NCI-H2196 treated with DMSO at 0.1 percent for 48 hours (cell line): ENCODE results near the gene ZNF345.

ENCODE experiments used
- DNase-seq: peaks from one replicate; lab custom pipeline; 2025; ENCODE audit not compliant: unreplicated experiment; lab: John Stamatoyannopoulos, UW

Gene ZNF345

DNA sequence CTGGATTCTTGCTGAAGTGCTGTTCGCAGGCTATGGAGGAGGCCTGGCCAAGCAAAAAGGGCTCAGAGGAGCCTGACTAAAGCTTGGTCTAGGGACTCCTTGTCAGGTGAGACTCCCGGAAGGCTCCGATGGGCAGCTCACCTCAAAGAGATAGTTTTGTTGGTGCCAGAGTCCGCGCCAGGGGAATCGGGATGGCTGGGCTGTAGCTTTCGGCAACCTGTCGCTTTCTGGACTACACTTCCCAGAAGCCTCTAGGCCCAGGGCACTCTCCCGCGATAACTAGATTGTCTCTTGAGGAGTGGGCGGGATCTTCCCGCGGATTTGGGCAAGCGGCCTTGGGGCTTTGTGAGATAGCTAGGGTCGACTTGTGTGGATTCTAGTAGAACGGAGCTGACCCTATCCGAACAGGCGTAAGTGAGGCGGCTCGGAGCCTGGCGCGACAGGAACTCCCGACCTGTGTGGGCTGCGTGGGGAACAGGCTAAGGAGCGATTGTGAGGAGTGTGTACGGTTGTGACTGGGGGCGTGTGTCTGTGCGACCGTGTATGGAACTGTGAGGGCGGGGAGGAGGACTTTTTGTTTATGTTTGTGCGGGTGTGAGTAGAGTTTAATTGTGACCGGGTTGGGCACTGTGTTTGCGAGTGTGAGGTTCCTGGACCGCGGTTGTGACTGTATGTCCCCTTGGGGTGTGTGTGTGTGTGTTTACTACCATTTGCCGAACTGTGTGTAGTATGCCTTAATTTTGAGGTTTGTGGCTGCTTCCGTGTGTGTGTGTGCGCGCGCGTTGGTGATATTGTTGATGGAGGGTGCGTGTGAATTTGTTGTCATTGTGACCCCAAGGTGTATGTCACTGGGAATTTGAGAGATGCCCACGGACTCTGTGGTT is at the start of gene ZNF345:
ZNF345 (plus strand) TSS at position 318 of the 884 bp plus-strand sequence. CDS start 25,955 bp downstream, outside the sequence.
- peak; percentile 90 for DNase-seq

DNA sequence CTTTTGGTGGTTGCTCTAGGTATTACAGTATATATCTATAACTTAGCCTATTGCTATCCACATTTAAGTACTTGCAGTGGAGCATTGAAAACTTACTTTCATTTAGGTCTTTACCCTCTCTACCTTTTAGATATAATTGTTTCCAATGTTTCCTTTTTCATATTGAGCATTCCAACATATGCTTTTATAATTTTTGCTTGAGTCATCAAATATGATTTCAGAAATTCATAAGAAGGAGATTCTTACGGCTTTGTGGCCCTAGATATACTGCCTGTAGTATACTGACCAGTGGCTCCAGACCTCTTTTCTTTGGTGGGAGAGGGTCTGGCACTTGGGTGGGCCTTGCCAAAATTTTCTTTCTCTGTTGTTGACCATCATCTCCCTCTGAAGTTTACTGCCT is 45.3 kb upstream of the ZNF345 start:
- DNase-seq = no peak

DNA sequence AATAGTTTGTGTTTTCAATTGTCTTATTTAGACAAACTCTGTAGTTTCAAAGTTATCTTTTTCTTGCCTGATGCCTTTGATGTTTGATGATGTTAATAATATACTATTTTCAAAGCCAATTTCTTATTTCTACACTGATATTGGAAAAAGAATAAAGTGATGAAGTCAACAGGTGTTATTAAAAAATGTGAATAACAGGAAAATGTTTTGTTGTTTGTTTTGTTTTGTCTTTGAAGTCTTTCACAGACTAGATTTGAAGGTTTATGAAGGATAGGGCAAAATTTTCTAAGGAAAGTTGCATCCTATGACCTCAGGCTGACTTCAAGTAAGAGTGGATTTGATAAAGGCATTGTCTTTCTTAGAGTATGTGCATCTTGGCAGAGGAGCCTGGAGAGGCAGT is 43.6 kb upstream of the ZNF345 start:
- DNase-seq = no peak

DNA sequence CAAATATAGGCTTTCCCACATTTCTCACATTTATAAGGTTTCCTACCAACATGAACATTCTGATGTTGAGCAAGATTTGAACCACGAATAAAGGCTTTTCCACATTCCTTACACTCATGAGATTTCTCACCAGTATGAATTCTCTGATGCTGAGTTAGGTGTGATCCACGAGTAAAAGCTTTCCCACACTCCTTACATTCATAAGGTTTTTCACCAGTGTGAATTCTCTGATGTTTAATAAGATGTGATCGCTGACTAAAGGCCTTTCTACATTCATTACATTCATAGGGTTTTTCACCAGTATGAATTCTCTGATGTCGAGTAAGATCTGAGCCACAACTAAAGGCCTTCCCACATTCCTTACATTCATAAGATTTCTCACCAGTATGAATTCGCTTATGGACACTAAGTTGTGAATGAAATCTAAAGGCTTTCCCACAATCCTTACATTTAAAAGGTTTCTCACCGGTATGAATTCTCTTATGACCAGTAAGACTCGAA is 31.5 kb upstream of the ZNF345 start:
- DNase-seq = no peak

DNA sequence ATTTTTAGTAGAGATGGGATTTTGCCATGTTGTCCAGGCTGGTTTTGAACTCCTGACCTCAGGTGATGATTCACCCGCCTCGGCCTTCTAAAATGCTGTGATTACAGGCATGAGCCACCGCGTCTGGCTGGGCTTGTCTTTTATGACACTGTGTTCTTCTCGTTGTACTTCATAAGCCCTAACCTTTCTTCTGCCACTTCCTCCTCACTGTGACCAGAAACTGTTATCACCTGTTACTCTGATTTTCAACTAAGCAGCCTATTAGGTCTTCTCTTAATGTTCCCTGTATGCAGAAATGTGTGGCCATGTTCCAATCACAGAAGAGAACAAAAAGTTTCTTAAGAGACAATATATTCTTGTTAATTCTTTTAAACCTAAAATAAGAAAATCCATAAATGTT is 28.9 kb upstream of the ZNF345 start:
- DNase-seq = no peak

DNA sequence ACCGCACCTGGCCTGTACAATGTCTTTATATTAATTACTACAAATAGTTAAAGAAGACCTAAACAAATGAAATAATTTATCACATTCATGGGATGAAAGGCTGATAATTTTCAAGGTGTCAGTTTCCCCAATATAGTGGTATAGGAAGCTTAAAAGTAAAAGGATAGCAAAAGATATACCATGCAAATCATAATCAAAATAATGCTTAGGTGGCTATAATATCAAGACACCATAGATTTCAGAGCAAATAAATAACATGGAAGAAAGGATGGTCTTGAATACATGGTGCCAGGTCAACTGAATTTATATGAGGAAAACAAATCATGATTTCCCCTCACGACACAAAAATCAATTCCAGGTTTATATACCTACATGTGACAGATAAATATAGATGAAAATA is 17.2 kb upstream of the ZNF345 start:
- no peak for DNase-seq

DNA sequence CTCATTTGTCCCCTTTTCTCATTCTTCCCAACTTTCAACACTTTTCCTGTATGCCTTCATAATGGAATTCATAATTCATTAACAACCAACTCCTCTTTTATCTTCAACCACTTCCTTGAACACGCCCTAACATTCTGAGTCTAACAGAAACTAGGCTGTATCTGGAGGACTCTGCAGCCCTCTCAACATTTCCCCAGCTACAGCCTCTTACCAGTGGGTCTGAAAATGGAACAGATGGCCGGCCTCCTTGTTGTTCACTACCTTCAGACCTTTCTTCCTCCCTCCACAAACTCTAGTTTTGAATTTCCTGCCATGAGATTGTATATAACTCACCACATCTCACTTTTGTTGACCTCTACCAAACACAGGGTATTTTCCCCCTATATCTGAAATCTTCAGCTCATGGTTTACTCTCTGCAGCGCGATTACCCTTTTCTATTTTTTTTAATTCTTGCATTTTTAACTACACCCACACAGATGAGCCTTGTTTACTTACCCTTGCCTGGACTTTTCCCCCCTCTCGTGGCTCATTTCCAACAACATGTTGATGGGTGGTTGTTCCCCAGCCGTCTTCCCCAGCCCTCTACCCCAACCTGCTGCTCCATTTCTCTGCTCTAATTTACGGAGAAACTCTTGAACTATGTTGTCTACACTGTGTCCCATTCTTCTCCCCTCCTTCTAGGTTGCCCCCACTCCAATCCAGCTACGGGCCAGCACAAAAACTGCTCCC is 13.3 kb upstream of the ZNF345 start:
- no peak for DNase-seq

DNA sequence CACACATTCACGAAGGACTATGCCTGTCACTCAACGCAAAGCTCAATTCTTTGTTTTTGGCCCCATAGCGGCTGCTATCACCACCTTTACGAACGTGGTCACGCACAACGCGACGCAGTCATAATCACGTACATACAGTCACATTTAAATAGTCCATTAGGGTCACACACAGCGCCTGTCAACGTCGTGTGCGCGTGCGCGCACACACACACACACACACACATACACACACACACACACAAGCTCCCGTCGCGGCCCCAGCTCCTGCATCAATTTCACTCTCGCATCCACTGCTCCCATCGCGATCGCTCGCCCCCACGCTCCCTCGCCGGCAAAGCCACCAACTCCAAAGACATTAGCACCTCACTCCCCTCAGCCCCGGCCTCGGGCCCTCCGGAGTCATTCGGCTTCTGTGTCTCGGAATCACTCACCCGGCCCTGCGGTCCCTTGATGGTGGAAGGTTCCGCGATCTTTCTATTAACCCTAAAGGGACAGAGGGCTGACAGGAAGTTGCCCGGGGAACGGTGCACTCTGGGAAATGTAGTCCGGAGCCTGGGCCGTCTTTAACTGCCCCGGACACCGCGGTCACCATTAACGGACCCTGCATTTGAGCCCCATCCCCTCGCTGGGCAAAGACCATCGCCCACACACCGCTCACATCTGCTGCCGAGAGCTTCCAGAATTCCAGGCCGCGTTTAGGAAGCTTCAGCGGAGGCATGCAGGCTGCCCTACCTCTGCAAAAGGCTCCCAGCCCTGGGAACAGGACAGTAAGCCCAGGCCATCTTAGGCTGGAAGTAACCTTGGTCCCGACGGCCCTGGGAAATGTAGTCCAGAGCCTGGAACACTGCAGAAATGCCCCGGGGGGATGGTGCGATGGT is 12.5 kb upstream of the ZNF345 start, which contains the start of gene ZNF790:
ZNF790 (minus strand) TSS at position 482 of the 878 bp plus-strand sequence. CDS start 12,768 bp downstream, outside the sequence.
- DNase-seq = peak; percentile 74

DNA sequence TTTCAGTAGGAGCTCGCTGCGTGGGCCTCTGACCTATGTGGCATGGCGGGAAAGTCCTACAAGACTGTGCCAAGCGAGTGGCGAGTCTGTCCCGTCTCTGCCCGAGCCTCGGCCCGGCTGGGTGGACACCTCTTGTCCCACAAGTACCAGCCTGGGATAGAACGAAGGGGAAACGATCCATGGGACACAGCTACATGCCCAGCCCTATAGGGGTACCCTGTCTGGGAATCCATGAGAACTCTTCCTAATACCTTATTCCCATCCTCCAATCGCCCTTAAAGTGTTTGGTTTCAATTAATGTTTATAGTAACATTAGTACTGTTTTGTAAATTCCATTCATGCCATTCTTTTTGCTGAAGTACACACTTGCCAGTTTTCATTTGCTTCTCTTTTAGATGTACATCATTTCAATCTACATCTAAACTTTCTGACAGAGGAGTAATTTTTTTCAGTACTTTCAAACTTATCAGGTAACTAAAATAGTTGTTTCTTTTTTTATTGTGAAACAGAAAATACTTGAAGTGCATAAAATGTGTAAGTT is 11.8 kb upstream of the ZNF345 start:
- no peak for DNase-seq

DNA sequence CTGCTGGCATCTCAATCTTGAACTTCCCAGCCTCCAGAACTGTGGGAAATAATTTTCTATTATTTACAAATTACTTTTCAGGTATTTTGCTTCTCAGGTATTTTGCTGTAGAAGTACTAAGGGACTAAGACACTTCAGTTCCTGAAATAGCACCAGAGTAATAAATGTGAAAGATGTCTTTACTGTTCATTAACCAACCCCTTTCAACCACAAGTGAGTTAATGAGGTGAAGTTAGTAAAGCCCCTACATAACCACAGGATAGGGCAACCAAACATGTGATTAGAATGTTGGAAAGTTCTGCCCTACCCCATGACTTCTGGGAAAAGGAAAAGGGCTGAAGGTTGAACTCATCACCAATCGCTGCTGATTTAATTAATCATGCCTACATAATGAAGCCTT is 2.7 kb upstream of the ZNF345 start:
- no peak for DNase-seq

DNA sequence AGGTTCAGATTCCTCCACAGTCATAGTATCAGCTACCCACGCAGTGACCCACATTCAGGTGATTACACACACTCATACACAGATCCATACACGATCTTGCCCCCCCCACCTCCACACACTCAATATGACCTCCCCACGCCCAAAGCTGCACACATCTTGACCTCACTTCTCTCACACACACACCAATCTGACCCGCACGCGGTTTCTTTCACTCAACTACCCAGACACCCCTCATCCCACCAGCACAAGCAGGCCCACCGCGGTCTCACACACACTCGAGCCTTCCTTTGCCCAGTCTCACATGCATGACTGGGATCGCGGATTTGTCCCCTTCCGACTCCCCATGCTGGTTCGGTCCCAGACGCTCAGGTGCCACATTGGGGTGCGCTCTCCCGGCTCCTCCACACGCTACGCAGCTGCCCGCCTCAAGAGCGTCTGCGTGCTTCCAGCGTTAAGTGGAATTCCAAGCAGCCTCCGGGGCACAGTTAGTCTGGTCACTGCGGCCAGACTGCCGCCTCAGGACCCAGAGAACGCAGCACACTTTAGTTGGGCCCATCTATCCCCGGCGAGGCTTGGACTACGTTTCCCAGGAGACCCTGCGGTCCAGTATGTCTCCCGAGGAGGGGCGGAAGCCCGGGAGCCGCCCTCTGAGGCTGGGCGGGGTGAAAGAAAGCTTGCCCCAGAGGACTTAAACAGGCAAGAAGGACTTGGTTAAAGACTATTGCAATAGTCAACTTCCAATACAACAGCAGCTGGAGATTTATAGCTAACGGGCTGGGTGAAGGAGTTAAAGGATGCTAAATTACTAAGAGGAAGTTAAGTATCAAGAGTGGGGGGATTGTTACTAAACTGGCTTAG is 746 bp upstream of the ZNF345 start:
- peak; percentile 75 for DNase-seq

DNA sequence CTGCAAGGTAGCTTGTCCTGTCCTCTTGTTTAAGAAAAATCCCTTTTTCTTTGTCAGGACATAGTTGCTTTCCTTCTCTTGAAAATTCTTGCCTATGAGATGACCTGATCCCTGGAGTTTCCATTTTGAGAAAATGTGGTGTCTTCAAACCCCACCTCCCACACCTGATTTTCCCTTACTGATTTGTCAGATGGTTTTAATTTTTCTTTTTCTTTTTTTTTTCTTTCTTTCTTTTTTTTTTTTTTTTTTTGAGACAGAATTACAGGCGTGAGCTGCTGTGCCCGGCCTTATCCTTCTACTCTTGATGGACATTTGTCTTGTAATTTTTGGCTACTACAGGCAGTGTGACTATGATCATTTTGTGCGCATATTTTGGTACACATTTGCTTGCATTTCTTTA is 1.2 kb downstream of the ZNF345 start:
- no peak for DNase-seq

DNA sequence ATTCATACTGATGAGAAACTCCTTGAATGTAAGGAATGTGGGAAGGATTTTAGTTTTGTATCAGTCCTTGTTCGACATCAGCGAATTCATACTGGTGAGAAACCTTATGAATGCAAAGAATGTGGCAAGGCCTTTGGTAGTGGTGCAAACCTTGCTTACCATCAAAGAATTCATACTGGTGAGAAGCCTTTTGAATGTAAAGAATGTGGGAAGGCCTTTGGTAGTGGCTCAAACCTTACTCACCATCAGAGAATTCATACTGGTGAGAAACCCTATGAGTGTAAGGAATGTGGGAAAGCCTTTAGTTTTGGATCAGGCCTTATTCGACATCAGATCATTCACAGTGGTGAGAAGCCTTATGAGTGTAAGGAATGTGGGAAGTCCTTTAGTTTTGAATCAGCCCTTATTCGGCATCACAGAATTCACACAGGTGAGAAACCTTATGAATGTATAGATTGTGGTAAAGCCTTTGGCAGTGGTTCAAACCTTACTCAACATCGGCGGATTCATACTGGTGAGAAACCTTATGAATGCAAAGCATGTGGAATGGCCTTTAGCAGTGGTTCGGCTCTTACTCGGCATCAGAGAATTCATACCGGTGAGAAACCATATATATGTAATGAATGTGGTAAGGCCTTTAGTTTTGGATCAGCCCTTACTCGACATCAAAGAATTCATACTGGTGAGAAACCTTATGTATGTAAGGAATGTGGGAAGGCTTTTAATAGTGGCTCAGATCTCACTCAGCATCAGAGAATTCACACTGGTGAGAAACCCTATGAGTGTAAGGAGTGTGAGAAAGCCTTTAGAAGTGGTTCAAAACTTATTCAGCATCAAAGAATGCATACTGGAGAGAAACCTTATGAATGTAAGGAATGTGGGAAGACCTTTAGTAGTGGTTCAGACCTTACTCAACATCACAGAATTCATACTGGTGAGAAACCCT is 26.6 kb downstream of the ZNF345 start:
- DNase-seq = no peak

DNA sequence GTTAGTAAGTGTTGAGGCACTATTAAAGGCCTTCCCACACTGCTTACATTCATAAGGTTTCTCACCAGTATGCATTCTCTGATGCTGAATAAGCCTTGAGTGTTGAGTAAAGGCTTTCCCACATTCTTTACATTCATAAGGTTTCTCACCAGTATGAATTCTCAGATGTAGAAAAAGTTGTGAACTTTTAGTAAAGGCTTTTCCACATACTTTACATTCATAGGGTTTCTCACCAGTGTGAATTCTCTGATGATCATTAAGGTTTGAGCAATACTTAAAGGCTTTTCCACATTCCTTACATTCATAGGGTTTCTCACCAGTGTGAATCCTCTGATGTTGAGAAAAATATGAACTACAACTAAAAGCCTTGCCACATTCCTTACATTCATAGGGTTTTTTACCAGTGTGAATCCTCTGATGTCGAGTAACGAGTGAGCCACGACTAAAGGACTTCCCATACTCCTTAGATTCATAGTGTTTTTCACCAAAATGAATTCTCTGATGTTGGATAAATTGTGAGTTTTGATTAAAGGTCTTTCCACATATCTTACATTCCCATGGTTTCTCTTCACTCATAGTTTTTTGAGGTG is 41.2 kb downstream of the ZNF345 start:
- no peak for DNase-seq

DNA sequence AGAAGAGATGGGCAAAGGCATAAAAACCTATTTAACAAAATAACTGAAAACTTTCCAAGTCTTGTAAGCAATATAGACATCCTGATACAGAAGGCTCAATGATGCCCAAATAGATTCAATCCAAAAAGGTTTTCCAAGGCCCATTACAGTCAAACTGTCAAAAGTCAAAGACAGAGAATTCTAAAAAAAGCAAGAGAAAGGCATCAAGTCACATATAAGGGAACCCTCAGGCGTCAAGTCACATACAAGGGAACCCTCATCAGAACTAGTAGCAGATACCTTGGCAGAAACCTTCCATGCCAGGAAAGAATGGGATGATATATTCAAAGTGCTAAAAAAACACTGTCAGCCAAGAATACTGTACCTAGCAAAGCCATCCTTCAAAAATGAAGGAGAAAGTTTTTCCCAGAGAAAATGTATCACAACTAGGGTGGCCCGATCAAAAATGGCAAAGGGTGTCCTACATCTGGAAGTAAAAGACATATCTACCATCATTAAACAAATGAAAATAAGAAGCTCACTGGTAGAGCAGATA is 44.2 kb downstream of the ZNF345 start:
- no peak for DNase-seq

DNA sequence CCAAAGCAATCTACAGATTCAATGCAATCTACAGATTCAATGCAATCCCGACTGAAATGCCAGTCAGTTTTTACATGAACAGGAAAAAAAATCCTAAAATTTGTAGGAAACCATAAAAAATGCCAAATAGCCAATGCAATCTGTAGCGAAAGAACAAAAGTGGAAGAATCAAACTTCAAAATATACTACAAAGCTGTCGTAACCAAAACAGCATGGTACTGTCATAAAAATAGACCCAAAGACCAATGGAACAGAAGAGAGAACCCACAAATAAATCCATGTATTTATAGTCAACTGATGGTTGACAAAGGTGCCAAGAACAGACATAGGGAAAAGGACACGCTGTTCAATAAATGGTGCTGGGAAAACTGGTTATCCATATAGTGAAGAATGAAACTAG is 47.7 kb downstream of the ZNF345 start:
- DNase-seq = no peak

DNA sequence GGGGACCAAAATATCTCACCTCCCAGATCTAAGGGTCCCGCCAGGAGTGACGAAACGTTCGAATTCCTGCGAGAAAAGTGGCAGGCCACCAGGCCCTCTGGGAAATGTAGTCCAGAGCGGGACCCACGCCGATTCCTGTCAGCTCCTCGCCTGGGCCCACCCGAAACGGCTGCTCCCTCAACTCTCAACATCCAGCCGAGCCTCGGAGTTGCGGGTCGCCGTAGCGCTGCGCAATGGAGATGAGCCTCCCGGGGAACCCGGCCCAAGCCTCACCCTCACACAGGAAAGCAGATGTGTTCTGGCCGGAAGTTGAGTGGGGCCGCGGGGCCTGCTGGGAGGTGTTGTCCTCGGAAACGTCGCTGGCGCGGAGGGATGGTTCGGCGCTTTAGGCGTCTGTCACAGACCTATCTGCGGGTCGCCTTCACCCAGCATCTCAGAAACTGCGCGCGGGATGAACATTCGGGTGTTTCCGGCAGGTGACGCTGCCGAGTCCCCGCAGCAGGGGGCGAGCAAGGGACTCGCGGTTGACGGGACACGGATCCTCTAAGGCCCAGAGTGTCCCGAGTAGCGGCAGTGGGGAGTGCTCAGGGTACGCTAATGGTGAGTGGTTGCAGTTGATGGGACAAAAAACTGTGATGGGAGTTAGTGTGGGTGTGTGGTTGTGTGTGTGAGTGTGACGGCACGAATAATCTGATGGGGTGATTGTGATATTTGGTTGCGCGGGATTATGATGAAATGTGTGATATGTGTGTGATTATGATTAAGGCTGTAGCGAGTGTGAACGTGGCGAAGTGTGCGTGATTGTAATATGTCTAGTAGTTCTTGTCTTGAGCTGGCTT is 65.5 kb downstream of the ZNF345 start, which contains the start of the genes ZNF568 and ZNF829:
ZNF568 (plus strand) TSS at position 341 of the 839 bp plus-strand sequence. CDS start 6,439 bp downstream, outside the sequence.
ZNF829 (minus strand) TSS at position 300 of the 839 bp plus-strand sequence. CDS start 1,124 bp downstream, outside the sequence.
- DNase-seq = peak; percentile 68
